Neuronal stem cell (in vitro differentiated cells): ENCODE measurements around the gene HPS3.
"Not testable (repeated sequence)": the region's sequence is repeated elsewhere in the genome, so short reads cannot be mapped to it uniquely, and the experiment has no call there.

Experiments
- DNase-seq: peaks from one replicate; pipeline ENCODE4 v3.0.0-alpha.2; 2013; ENCODE audit warnings: low spot score
- H2AFZ ChIP-seq: one replicate; pipeline ENCODE4 v1.6.1; 2013; ENCODE audit warnings: mild to moderate bottlenecking, low read length, inconsistent platforms
- H2AK5ac ChIP-seq: 2 replicates; pipeline ENCODE4 v1.6.1; 2013; ENCODE audit warnings: low read depth, mild to moderate bottlenecking, inconsistent platforms, low read length, moderate library complexity, mixed read lengths
- H2BK120ac ChIP-seq: 2 replicates; pipeline ENCODE4 v1.6.1; 2013; ENCODE audit warnings: low read depth, mild to moderate bottlenecking, inconsistent platforms, low read length, moderate library complexity, mixed read lengths
- H2BK12ac ChIP-seq: one replicate; pipeline ENCODE4 v1.6.1; 2013; ENCODE audit warnings: low read length, inconsistent platforms
- H2BK15ac ChIP-seq: 2 replicates; pipeline ENCODE4 v1.6.1; 2013; ENCODE audit warnings: mild to moderate bottlenecking, low read length, inconsistent platforms, mixed read lengths
- H2BK5ac ChIP-seq: one replicate; pipeline ENCODE4 v1.6.1; 2013; ENCODE audit warnings: inconsistent platforms, mild to moderate bottlenecking, low read length, moderate library complexity
- H3K14ac ChIP-seq: one replicate; pipeline ENCODE4 v1.6.1; 2013; ENCODE audit warnings: low read length, inconsistent platforms
- H3K18ac ChIP-seq: 2 replicates; pipeline ENCODE4 v1.6.1; 2013; ENCODE audit warnings: low read length, inconsistent platforms
- H3K23ac ChIP-seq: 2 replicates; pipeline ENCODE4 v1.6.1; 2013; ENCODE audit warnings: low read depth, mild to moderate bottlenecking, mixed read lengths, low read length, inconsistent platforms; ENCODE audit not compliant: poor library complexity
- H3K27ac ChIP-seq: replicated peaks from 3 replicates; pipeline ENCODE4 v1.5.1; 2013; ENCODE audit warnings: low read length, inconsistent platforms
- H3K27me3 ChIP-seq, 3 experiments: 2 replicates each; pipeline ENCODE4 v1.6.1; 2013; ENCODE audit warnings: low read length in 3 of 3, mild to moderate bottlenecking in 2 of 3, inconsistent platforms in 1 of 3, low read depth in 1 of 3, mixed read lengths in 1 of 3, moderate library complexity in 1 of 3; ENCODE audit not compliant: control insufficient read depth in 3 of 3, insufficient read depth in 3 of 3
- H3K36me3 ChIP-seq, 2 donors: replicated peaks in 1 of 2; 2 replicates each; pipeline ENCODE4 v1.6.1; 2013; ENCODE audit warnings: low read length in 2 of 2; ENCODE audit not compliant: control insufficient read depth in 2 of 2, insufficient read depth in 2 of 2
- H3K4ac ChIP-seq: 2 replicates; pipeline ENCODE4 v1.6.1; 2013; ENCODE audit warnings: inconsistent platforms, mild to moderate bottlenecking, low read length, moderate library complexity
- H3K4me1 ChIP-seq, 2 donors: 1 replicate in 1 of 2; 2 replicates in 1 of 2; pipeline ENCODE4 v1.6.1; 2013; ENCODE audit warnings: low read length in 2 of 2, low read depth in 1 of 2; ENCODE audit not compliant: control insufficient read depth in 2 of 2, insufficient read depth in 1 of 2
- H3K4me2 ChIP-seq: one replicate; pipeline ENCODE4 v1.6.1; 2013; ENCODE audit warnings: mild to moderate bottlenecking, low read length, inconsistent platforms; ENCODE audit not compliant: insufficient read depth, poor library complexity, severe bottlenecking
- H3K4me3 ChIP-seq, 2 donors: 2 replicates each; pipeline ENCODE4 v1.5.1; 2013; ENCODE audit warnings: low read length in 2 of 2, mild to moderate bottlenecking in 2 of 2, inconsistent platforms in 1 of 2, moderate library complexity in 1 of 2
- H3K79me1 ChIP-seq: one replicate; pipeline ENCODE4 v1.6.1; 2013; ENCODE audit warnings: low read depth, mild to moderate bottlenecking, inconsistent platforms, low read length, moderate library complexity
- H3K9ac ChIP-seq: one replicate; pipeline ENCODE4 v1.6.1; 2013; ENCODE audit warnings: mild to moderate bottlenecking, low read depth, low read length, inconsistent platforms; ENCODE audit not compliant: poor library complexity
- H3K9me3 ChIP-seq, 2 donors: replicated peaks in 1 of 2; 2 replicates each; pipeline versions ENCODE3 to v1.6.1; 2013; ENCODE audit warnings: low read length in 2 of 2, mild to moderate bottlenecking in 2 of 2, inconsistent platforms in 1 of 2, low read depth in 1 of 2, mixed read lengths in 1 of 2, moderate library complexity in 1 of 2; ENCODE audit not compliant: control insufficient read depth in 2 of 2, insufficient read depth in 1 of 2
- H4K8ac ChIP-seq: one replicate; pipeline ENCODE4 v1.6.1; 2013; ENCODE audit warnings: low read depth, mild to moderate bottlenecking, inconsistent platforms, low read length, moderate library complexity
- H4K91ac ChIP-seq: one replicate; pipeline ENCODE4 v1.6.1; 2013; ENCODE audit warnings: low read length, low read depth, mild to moderate bottlenecking, inconsistent platforms; ENCODE audit not compliant: poor library complexity
- WGBS, 2 donors: extraction: QIAGEN DNeasy Blood & Tissue Kit; methylation state at CpG; one replicate each; pipeline ENCODE4 v1.1.7; 2013; ENCODE audit warnings: missing lambda C conversion rate in 2 of 2, mixed read lengths in 1 of 2; ENCODE audit not compliant: insufficient read length in 2 of 2, insufficient replicate concordance in 1 of 2; ENCODE audit errors: extremely low coverage in 2 of 2; 5-methylcytosine and 5-hydroxymethylcytosine counted together

HPS3 gene

DNA sequence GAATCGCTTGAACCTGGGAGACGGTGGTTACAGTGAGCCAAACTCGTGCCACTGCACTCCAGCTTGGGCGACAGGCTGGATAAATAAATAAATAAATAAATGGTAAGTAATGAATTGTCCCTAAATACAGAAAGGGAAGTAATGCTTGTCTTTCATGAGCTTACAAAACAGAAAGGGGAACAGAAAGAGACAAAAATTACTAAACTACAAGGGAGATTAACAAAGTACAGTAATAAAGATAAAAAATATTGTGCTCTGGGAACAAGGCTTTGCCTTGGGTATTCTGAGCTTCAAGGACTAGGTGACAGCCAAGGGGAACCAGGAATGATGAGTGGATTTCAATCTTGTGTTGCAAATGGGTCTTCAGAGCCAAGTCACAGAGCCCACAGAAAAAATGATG lies 34.0 kb upstream of the HPS3 start:
- DNase-seq: no peak
- Histone ChIP-seq H3K18ac (no peak overlapping the region), H3K4me1 (peaks cover 0 to 1% of the 10 kb centered on the region in 2 donors), H3K9ac (no peak overlapping the region), H3K4ac (no peak overlapping the region), H3K27me3 (no peaks in the 10 kb centered on the region), H3K4me3 (no peak overlapping the region), H3K14ac (no peak overlapping the region), H4K8ac (no peak overlapping the region), H2AFZ (no peak overlapping the region), H2BK12ac (no peak overlapping the region), H3K79me1 (no peaks in the 10 kb centered on the region), H2AK5ac (no peak overlapping the region), H3K23ac (no peak overlapping the region), H3K4me2 (no peak overlapping the region), H2BK120ac (no peak overlapping the region), H2BK15ac (no peak overlapping the region), H3K36me3 (no peaks in the 10 kb centered on the region), H3K9me3 (no peaks in the 10 kb centered on the region), H4K91ac (no peak overlapping the region), H2BK5ac (no peak overlapping the region), H3K27ac (no peak overlapping the region)
- no CpG with 5 or more reads among the region's 4 CpGs for WGBS, 2 donors

DNA sequence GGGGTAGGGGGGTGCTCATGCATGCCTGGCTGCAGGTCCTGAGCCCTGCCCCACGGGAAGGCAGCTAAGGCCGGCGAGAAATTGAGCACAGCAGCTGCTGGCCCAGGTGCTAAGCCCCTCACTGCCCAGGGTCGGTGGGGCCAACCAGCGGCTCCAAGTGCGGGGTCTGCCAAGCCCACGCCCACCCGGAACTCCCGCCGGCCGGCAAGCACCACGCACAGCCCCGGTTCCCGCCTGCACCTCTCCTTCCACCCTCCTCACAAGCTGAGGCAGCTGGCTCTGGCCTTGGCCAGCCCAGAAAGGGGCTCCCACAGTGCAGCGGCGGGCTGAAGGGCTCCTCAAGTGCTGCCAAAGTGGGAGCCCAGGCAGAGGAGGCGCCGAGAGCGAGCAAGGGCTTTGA lies 31.5 kb upstream of the HPS3 start:
- no CpG with 5 or more reads among the region's 19 CpGs for WGBS, 2 donors
- not testable (repeated sequence) for H3K23ac ChIP-seq

DNA sequence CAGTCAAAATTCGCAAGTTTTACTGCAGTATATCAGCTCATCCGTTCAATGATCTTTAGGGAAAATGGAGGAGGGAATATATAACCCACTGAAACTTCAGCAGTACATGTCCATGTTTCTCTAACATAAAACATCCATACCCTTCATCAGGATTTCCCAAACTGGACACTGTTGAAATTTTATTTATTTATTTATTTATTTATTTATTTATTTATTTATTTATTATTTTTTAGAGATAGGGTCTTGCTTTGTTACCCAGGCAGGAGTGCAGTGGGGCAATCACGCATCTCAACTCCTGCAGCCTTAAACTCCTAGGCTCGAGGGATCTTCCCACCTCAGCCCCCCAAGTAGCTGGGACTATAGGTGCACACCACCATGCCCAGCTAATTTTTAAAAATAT lies 28.3 kb upstream of the HPS3 start:
- no peak overlapping the region for H2BK15ac ChIP-seq
- DNase-seq: no peak
- H3K9me3 ChIP-seq: peaks cover 4 to 7% of the 10 kb centered on the region in 2 donors
- H3K14ac ChIP-seq: no peak overlapping the region
- H3K27ac ChIP-seq: no peak overlapping the region
- no peak overlapping the region for H4K91ac ChIP-seq
- H2AK5ac ChIP-seq: no peak overlapping the region
- no peaks in the 10 kb centered on the region for H3K36me3 ChIP-seq
- H3K18ac ChIP-seq: no peak overlapping the region
- no peak overlapping the region for H3K9ac ChIP-seq
- H3K4ac ChIP-seq: no peak overlapping the region
- WGBS, 2 donors: no CpG with 5 or more reads among the region's 4 CpGs
- no peak overlapping the region for H4K8ac ChIP-seq
- H2BK12ac ChIP-seq: no peak overlapping the region
- H3K79me1 ChIP-seq: no peaks in the 10 kb centered on the region
- no peak overlapping the region for H3K23ac ChIP-seq
- H3K4me2 ChIP-seq: no peak overlapping the region
- H2BK5ac ChIP-seq: no peak overlapping the region
- H2BK120ac ChIP-seq: no peak overlapping the region
- no peak overlapping the region for H3K4me3 ChIP-seq
- H2AFZ ChIP-seq: no peak overlapping the region
- H3K4me1 ChIP-seq: no peaks in the 10 kb centered on the region
- H3K27me3 ChIP-seq: no peaks in the 10 kb centered on the region

More for the DNA sequence above, 31.5 kb upstream of the HPS3 start:
- not testable (repeated sequence) for DNase-seq, H2AFZ ChIP-seq, H3K4ac ChIP-seq, H2BK12ac ChIP-seq, H3K18ac ChIP-seq, H3K36me3 ChIP-seq, H2BK15ac ChIP-seq, H3K4me3 ChIP-seq, H3K79me1 ChIP-seq, H3K9me3 ChIP-seq, H4K91ac ChIP-seq, H3K27me3 ChIP-seq, H2BK5ac ChIP-seq, H3K9ac ChIP-seq, H2BK120ac ChIP-seq, H3K4me1 ChIP-seq, H3K27ac ChIP-seq, H4K8ac ChIP-seq, H3K4me2 ChIP-seq, H3K14ac ChIP-seq, H2AK5ac ChIP-seq

DNA sequence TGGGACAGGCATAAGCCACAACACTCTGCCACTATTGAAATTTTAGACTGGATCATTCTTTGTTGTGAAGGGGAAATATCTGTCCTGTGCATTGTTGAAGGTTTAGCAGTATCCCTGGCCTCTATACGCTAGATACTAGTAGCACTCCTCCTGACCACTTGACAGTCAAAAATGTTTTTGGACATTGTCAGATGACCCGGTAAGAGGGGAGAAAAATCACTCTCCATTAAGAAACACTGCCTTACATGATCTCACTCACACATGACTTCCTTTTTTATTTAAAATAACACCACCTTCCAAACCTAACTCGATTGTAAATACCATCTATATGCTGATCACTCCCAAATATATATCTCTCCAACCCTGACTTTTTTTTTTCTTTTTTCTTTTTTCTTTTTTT lies 27.8 kb upstream of the HPS3 start:
- H2BK15ac ChIP-seq: no peak overlapping the region

More for the DNA sequence above, 27.8 kb upstream of the HPS3 start:
- WGBS, 2 donors: 100% methylated on average over 1 of the region's 3 CpGs
- H3K27me3 ChIP-seq: no peaks in the 10 kb centered on the region
- H3K18ac ChIP-seq: no peak overlapping the region
- H3K14ac ChIP-seq: no peak overlapping the region
- H3K36me3 ChIP-seq: no peaks in the 10 kb centered on the region
- no peak for DNase-seq
- H3K4me2 ChIP-seq: no peak overlapping the region
- no peak overlapping the region for H3K9ac ChIP-seq
- H3K4ac ChIP-seq: no peak overlapping the region
- no peak overlapping the region for H4K91ac ChIP-seq
- H4K8ac ChIP-seq: no peak overlapping the region
- no peak overlapping the region for H2BK120ac ChIP-seq
- H3K27ac ChIP-seq: no peak overlapping the region
- H3K79me1 ChIP-seq: no peaks in the 10 kb centered on the region
- H2BK5ac ChIP-seq: no peak overlapping the region
- H3K4me3 ChIP-seq: no peak overlapping the region
- no peaks in the 10 kb centered on the region for H3K4me1 ChIP-seq
- H3K9me3 ChIP-seq: peaks cover 4 to 7% of the 10 kb centered on the region in 2 donors
- no peak overlapping the region for H2AK5ac ChIP-seq
- H3K23ac ChIP-seq: no peak overlapping the region
- H2BK12ac ChIP-seq: no peak overlapping the region
- no peak overlapping the region for H2AFZ ChIP-seq
